Adipocyte (in vitro differentiated cells): ENCODE data around the gene HMGCLL1.
A peak's percentile ranks its signal among the peaks of the same experiment; 100 is the strongest.

ENCODE experiments used
- DNase-seq: peaks from one replicate; pipeline ENCODE4 v3.0.0-alpha.2; 2015; ENCODE audit warnings: low read depth
- H3K27me3 ChIP-seq: replicated peaks from 2 replicates; pipeline ENCODE4 v1.7.0; 2013; ENCODE audit warnings: mild to moderate bottlenecking, low read length, moderate library complexity; ENCODE audit not compliant: control insufficient read depth, insufficient read depth
- H3K36me3 ChIP-seq: 2 replicates; pipeline ENCODE4 v1.7.0; 2013; ENCODE audit warnings: low read length, mild to moderate bottlenecking, moderate library complexity; ENCODE audit not compliant: control insufficient read depth, insufficient read depth, severe bottlenecking
- H3K4me1 ChIP-seq: 2 replicates; pipeline ENCODE4 v1.7.0; 2013; ENCODE audit warnings: mild to moderate bottlenecking, low read length, moderate library complexity; ENCODE audit not compliant: control insufficient read depth, insufficient read depth
- H3K4me3 ChIP-seq: 2 replicates; pipeline ENCODE4 v1.7.0; 2013; ENCODE audit warnings: mild to moderate bottlenecking, low read length, moderate library complexity
- H3K9ac ChIP-seq: 2 replicates; pipeline ENCODE4 v1.7.0; 2013; ENCODE audit warnings: mild to moderate bottlenecking, low read length, moderate library complexity
- H3K9me3 ChIP-seq: 2 replicates; pipeline ENCODE4 v1.7.0; 2013; ENCODE audit warnings: mild to moderate bottlenecking, low read length, moderate library complexity; ENCODE audit not compliant: control insufficient read depth

HMGCLL1 gene

GRCh38 chr6:55530931-55531330 is 48.1 kb downstream of the HMGCLL1 start:
- Histone ChIP-seq H3K9ac (no peak overlapping the region), H3K27me3 (no peaks in the 10 kb centered on the region), H3K4me3 (no peak overlapping the region), H3K36me3 (no peaks in the 10 kb centered on the region), H3K9me3 (no peaks in the 10 kb centered on the region), H3K4me1 (peaks cover 4% of the 10 kb centered on the region)
- DNase-seq: no peak

DNA sequence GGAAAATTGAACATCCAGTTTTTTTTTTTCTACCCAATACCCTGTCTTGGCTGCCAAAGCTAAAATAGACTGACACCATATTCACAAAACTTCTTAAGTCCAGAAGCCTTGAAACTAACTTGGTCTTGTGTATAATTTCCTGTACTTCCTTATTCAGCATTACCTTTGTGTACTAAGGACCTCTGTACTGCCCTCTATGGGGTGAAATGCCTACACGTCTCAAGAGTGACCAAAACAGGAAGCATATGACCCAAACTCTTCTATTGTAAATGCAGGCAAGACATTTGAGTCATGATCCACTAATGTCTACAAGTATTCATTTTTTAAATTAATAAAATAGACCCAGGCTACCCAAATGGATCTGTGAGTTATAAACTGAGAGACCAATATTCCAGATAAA is 50.4 kb downstream of the HMGCLL1 start:
- DNase-seq: peak; percentile 20
- H3K9ac ChIP-seq: no peak overlapping the region
- no peaks in the 10 kb centered on the region for H3K36me3 ChIP-seq
- H3K27me3 ChIP-seq: no peaks in the 10 kb centered on the region
- no peaks in the 10 kb centered on the region for H3K9me3 ChIP-seq
- H3K4me3 ChIP-seq: no peak overlapping the region
- H3K4me1 ChIP-seq: peaks cover 4% of the 10 kb centered on the region

- DNase-seq: no peak
- Histone ChIP-seq H3K36me3 (no peaks in the 10 kb centered on the region), H3K4me1 (no peaks in the 10 kb centered on the region), H3K4me3 (no peak overlapping the region), H3K9ac (no peak overlapping the region), H3K27me3 (no peaks in the 10 kb centered on the region), H3K9me3 (no peaks in the 10 kb centered on the region)
Observed at GRCh38 chr6:55524441-55524840, 54.6 kb downstream of the HMGCLL1 start.

DNA sequence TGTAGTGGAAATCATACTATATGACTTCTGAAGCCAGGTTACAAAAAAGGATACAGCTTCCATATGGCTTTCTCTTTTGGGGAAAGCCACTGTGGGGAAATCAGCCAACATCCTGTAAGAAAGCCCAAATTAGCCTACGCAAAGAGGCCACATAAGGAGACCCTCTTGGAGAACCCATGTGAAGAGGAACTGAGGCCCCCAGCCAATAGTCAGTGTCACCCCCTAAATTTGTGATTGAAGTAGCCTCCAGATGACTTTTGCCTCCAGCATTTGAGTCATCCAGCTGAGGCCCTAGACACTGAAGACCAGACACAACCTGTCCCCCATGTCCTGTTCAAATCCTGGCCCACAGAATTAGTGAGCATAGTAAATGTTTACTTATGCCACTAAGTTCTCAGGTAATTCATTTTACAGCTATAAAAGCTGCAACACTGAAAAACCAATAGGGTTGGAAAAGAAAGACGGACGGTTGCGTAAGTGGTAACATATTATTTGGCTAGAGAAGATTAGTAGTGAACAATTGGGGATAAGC is 60.4 kb downstream of the HMGCLL1 start:
- no peak for DNase-seq
- Histone ChIP-seq H3K4me3 (no peak overlapping the region), H3K4me1 (no peaks in the 10 kb centered on the region), H3K27me3 (no peaks in the 10 kb centered on the region), H3K9ac (no peak overlapping the region), H3K9me3 (no peaks in the 10 kb centered on the region), H3K36me3 (no peaks in the 10 kb centered on the region)

DNA sequence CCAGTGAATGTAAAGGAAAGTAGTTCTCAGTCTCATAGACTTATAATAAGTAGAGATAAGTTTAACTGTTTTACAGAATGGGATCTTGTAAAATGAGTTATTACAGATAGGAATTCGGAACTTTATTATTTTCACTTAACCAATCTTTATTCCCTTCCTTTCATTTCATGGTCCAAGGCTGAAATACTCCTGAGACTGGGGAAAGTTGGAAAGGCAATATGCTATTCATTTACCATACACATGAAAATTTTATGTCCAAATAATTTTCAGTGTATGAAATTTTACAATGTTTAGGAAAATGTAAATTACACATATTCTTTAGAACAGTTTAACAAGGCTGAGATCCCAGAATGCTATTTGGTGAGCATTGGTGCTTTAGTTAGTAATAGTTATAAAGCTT is 62.3 kb downstream of the HMGCLL1 start:
- Histone ChIP-seq H3K27me3 (no peaks in the 10 kb centered on the region), H3K9me3 (no peaks in the 10 kb centered on the region), H3K9ac (no peak overlapping the region), H3K36me3 (no peaks in the 10 kb centered on the region), H3K4me1 (no peaks in the 10 kb centered on the region), H3K4me3 (no peak overlapping the region)
- DNase-seq: no peak

- no peaks in the 10 kb centered on the region for H3K4me1 ChIP-seq
- no peak overlapping the region for H3K4me3 ChIP-seq
- H3K9ac ChIP-seq: no peak overlapping the region
- H3K27me3 ChIP-seq: no peaks in the 10 kb centered on the region
- no peak for DNase-seq
- no peaks in the 10 kb centered on the region for H3K36me3 ChIP-seq
- no peaks in the 10 kb centered on the region for H3K9me3 ChIP-seq
Observed at GRCh38 chr6:55512904-55513303, 66.1 kb downstream of the HMGCLL1 start.

- Histone ChIP-seq H3K4me1 (no peaks in the 10 kb centered on the region), H3K4me3 (no peak overlapping the region), H3K27me3 (no peaks in the 10 kb centered on the region), H3K36me3 (no peaks in the 10 kb centered on the region), H3K9ac (no peak overlapping the region), H3K9me3 (no peaks in the 10 kb centered on the region)
- DNase-seq: no peak
Observed at GRCh38 chr6:55511122-55511800, 67.7 kb downstream of the HMGCLL1 start.

DNA sequence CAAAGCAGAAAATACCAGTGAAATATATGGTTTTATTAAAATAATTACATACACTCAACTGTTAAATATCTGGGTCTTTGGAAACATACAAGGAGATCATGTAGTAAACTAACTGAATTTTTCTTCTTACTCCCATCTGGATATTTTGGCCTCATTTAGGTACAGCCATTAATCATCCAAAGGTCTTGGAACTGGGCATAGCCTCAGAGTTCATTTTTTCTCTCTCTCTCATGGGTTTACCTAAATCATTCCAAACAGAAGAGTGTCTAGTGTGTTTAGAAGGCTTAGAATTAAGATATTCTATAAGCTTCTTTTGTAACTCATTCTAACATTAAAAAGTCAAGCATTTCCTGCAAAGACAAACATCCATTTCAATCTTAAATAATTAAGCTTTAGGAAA is 79.4 kb downstream of the HMGCLL1 start:
- peaks cover 8% of the 10 kb centered on the region for H3K4me1 ChIP-seq
- H3K4me3 ChIP-seq: no peak overlapping the region
- no peak overlapping the region for H3K9ac ChIP-seq
- no peak for DNase-seq
- H3K9me3 ChIP-seq: peaks cover 4% of the 10 kb centered on the region
- no peaks in the 10 kb centered on the region for H3K36me3 ChIP-seq
- H3K27me3 ChIP-seq: no peaks in the 10 kb centered on the region

DNA sequence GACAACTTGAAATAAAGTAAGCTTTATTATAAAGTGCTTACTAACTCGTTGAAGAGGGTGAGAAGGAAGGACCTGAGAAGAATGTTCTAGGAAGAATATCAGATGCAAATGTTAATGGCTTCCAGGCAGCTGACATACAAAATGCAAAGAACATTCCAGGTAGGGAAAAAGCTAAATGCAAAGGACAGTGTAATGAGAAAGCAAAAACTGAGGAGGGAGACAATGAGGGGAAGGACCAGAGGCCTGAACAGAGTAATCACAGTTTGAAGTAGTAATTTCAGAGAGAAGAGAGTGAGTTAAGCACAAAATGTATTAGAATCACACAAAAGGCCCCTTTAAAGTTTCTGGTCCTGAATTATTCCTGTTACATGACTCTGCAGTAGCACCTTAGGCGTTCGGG is 81.3 kb downstream of the HMGCLL1 start:
- no peak for DNase-seq
- H3K9ac ChIP-seq: no peak overlapping the region
- no peak overlapping the region for H3K4me3 ChIP-seq
- no peaks in the 10 kb centered on the region for H3K36me3 ChIP-seq
- peaks cover 8% of the 10 kb centered on the region for H3K4me1 ChIP-seq
- H3K27me3 ChIP-seq: no peaks in the 10 kb centered on the region
- H3K9me3 ChIP-seq: peaks cover 4% of the 10 kb centered on the region

DNA sequence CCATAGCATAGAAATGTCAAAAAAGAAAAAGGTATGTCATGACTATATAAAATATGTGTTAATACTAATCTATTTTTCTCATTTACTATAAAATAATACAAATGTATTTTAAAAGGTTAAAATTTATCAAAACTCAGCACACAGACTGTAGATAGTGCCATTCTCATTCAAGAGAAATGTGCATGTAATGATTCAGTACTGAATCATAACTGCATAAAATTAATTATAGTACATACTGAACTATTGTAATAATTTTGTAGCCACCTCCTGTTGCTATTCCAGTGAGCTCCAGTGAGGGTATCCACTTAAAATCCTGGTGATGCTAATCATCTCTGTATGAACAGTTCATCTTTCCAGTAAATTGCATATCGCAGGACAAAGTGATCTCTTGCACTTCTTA is 82.8 kb downstream of the HMGCLL1 start:
- H3K9me3 ChIP-seq: no peaks in the 10 kb centered on the region
- no peak for DNase-seq
- no peaks in the 10 kb centered on the region for H3K27me3 ChIP-seq
- no peak overlapping the region for H3K4me3 ChIP-seq
- no peaks in the 10 kb centered on the region for H3K36me3 ChIP-seq
- H3K9ac ChIP-seq: no peak overlapping the region
- peaks cover 8% of the 10 kb centered on the region for H3K4me1 ChIP-seq

- Histone ChIP-seq H3K9ac (no peak overlapping the region), H3K36me3 (no peaks in the 10 kb centered on the region), H3K4me1 (peaks cover 8% of the 10 kb centered on the region), H3K27me3 (no peaks in the 10 kb centered on the region), H3K4me3 (no peak overlapping the region), H3K9me3 (no peaks in the 10 kb centered on the region)
- no peak for DNase-seq
Observed at GRCh38 chr6:55495277-55495676, 83.7 kb downstream of the HMGCLL1 start.

DNA sequence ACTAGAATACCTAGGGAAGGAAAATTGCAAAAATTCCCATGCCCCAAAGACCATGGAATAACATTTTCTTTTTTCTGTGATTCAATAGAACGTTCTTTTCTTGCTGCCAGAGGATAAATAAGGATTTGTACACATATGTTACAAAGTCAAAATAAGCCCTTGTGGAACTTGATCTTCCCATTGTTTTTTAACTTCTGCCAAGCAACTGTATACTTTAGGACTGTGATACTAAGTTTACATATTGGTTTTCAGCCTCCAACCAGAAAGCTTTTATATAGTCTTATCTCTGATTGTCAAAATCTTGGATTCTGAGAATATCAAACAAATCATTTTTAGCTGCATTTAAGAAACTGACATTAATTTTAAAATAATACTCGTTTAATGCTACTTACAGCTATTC is 84.6 kb downstream of the HMGCLL1 start:
- H3K4me1 ChIP-seq: peaks cover 8% of the 10 kb centered on the region
- H3K9me3 ChIP-seq: no peaks in the 10 kb centered on the region
- H3K9ac ChIP-seq: no peak overlapping the region
- no peak for DNase-seq
- no peaks in the 10 kb centered on the region for H3K36me3 ChIP-seq
- H3K4me3 ChIP-seq: no peak overlapping the region
- no peaks in the 10 kb centered on the region for H3K27me3 ChIP-seq
